PFSK-1 (cell line): ENCODE results near the gene PSMB9.

Source experiments
- POLR2AphosphoS5 ChIP-seq: IDR thresholded peaks from 2 replicates; pipeline ENCODE4 v1.6.1; 2012; ENCODE audit warnings: low read depth, mild to moderate bottlenecking, control low read depth, low read length, moderate library complexity
- SIN3A ChIP-seq: IDR thresholded peaks from 2 replicates; pipeline ENCODE4 v1.6.1; 2012; ENCODE audit warnings: mild to moderate bottlenecking, low read length, moderate library complexity, borderline replicate concordance; ENCODE audit not compliant: insufficient read depth
- TAF1 ChIP-seq: IDR thresholded peaks from 2 replicates; pipeline ENCODE4 v1.6.1; 2012; ENCODE audit warnings: low read length, control low read depth, borderline replicate concordance; ENCODE audit not compliant: insufficient read depth
- TF ChIP-seq, protein P1 (sequence below), 2 experiments: IDR thresholded peaks; 2 replicates each; pipeline versions ENCODE4 v1.6.1 to v1.8.0; 2011 to 2012; ENCODE audit warnings: low read depth in 2 of 2, low read length in 2 of 2, control low read depth in 1 of 2, inconsistent platforms in 1 of 2, mild to moderate bottlenecking in 1 of 2, moderate library complexity in 1 of 2; ENCODE audit not compliant: insufficient read depth in 1 of 2

DNA sequence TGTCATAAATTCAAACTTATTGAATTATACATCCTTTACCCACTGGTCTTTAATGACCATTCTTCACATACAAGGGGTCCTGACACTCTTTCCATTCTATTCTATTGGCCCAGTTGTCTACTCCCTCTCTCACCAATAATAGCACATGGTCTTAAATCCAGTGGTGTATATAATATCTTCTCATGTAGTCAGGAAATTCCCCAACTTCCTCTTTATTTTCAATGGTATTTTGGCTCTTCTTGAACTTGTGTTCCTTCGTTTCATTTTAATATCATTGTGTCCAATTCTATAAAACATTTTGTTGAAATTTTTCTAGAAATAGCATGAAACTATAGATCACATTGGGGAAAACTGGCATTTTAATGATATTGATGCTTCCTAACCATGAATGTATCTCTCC is 36.8 kb downstream of the PSMB9 start:
- TF ChIP-seq TAF1: no peak
- no peak for TF ChIP-seq POLR2AphosphoS5
- TF ChIP-seq, protein P1, sequence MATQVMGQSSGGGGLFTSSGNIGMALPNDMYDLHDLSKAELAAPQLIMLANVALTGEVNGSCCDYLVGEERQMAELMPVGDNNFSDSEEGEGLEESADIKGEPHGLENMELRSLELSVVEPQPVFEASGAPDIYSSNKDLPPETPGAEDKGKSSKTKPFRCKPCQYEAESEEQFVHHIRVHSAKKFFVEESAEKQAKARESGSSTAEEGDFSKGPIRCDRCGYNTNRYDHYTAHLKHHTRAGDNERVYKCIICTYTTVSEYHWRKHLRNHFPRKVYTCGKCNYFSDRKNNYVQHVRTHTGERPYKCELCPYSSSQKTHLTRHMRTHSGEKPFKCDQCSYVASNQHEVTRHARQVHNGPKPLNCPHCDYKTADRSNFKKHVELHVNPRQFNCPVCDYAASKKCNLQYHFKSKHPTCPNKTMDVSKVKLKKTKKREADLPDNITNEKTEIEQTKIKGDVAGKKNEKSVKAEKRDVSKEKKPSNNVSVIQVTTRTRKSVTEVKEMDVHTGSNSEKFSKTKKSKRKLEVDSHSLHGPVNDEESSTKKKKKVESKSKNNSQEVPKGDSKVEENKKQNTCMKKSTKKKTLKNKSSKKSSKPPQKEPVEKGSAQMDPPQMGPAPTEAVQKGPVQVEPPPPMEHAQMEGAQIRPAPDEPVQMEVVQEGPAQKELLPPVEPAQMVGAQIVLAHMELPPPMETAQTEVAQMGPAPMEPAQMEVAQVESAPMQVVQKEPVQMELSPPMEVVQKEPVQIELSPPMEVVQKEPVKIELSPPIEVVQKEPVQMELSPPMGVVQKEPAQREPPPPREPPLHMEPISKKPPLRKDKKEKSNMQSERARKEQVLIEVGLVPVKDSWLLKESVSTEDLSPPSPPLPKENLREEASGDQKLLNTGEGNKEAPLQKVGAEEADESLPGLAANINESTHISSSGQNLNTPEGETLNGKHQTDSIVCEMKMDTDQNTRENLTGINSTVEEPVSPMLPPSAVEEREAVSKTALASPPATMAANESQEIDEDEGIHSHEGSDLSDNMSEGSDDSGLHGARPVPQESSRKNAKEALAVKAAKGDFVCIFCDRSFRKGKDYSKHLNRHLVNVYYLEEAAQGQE (IDR thresholded peaks at IDR 0.05; ENCODE audit: insufficient read depth in 1 of 2, low read depth in 2 of 2, low read length in 2 of 2): no peak
- no peak for TF ChIP-seq SIN3A
